Inferior parietal cortex (tissue), 1 donor: ENCODE measurements around the gene SP9.

Source experiments
- DNase-seq: peaks from one replicate; pipeline ENCODE4 v3.0.0-alpha.2; 2016; ENCODE audit errors: extremely low spot score

SP9 gene

DNA sequence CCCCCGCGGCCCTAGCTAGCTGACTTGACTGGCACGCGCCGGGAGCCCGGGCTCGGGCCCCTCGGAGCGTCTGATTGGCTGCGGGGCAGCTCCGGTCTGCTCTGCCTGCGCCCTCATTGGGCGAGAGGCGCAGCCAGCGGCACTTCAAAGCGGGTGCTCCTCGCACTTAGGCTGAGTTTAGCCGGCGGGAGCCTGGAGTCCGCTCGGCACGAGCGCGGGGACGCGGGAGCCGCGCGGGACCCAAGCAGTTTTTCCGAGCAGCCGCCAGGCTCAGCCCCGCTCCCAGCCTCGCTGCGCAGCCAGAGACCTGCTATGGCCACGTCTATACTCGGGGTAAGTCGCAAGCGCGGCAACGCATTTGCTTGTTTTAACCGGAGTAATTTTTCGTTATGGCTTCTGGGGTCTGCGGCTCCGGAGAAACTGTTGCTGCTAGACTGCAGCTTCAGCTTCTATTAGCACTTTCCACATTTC is at the start of gene SP9:
TSS of gene SP9 (plus strand) at position 174 of the 471 bp plus-strand sequence. CDS start at position 313, 139 bp downstream.
- DNase-seq: no peak

DNA sequence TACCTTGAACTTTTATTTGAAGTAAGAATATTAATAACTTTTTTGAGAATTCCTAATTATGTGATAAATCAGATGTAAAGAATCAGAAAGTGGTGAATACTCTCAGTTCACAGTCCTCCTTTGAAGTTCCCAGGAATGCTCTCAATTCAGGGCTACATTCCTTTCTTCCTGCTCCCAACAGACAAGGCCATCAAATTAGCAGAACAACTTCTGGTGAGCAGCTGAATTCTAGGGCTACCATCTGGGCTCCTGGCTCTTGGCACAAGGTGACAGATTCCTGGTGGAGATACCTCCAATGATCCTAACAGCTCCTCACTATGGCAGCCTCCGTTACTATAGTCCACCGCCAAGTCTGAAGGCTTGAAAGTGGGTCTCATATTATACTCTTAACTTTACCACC is 48.6 kb upstream of the SP9 start:
- no peak for DNase-seq

DNA sequence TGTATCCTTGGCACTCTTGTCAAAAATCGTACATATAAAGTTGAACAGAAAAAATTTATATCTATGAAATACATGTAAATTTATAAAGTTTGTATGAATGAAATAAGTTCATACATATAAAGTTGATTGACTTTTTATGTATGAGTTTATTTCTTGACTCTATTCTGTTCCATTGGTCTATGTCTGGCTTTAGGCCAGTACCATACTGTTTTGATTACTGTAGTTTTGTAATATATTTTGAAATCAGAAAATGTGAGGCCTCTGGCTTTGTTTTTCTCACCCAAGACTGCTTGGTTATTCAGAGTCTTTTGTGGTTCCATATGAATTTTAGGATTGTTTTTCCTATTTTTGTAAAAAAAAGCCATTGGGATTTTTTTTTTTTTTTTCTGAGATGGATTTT is 41.8 kb upstream of the SP9 start:
- no peak for DNase-seq

GRCh38 chr2:174300114-174300513 is 34.6 kb upstream of the SP9 start:
- DNase-seq: no peak

DNA sequence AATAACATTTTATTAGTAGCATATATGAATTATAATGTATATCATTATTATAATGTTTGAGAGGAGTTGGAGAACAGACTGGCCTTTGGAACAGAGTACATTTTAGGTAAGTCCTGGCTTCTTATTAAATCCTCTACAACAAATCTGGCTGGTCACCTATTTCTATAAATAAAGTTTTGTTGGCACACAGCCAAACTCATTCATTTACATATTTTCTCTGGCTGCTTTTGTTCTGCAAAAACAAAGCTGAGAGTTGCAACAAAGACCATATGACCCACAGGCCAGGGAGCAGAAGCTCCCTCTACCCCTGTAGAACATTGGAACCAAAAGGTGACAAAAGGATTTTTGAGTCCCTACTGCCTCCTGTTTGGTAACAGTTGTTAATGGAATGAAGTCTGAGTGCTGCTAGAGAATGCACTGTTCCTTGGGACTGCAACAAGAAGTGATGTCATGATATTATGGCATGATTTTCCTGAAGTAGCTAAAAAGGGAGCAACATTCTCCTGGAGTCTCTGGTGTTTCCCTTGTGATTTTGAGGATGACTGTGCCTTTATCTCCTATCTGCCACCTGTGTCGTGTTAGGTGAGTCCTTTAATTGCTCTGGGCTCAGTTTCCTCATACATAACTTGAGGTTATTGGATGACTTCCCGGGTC is 22.0 kb upstream of the SP9 start:
- DNase-seq: no peak

GRCh38 chr2:174322149-174322548 is 12.6 kb upstream of the SP9 start:
- no peak for DNase-seq

DNA sequence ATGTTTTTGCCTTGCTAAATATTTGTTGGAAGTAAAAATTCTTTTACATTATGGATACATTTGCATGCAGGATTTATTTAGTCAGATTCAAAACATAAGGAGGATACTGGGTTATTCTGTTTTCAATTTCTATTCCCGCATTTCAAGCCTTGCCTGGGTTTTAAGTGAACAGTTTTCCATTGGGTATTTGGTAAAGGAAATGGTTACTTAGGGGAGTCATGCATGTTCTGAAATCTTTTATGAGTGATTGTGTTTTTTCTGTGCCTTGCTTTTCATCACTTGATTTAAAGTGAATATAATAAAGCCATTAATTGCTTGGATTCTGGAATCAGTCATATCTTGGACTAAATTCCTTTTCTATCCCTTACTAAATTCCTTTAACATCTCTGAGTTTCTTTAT is 12.0 kb upstream of the SP9 start:
- no peak for DNase-seq

GRCh38 chr2:174324530-174324929 is 10.2 kb upstream of the SP9 start:
- DNase-seq: no peak

DNA sequence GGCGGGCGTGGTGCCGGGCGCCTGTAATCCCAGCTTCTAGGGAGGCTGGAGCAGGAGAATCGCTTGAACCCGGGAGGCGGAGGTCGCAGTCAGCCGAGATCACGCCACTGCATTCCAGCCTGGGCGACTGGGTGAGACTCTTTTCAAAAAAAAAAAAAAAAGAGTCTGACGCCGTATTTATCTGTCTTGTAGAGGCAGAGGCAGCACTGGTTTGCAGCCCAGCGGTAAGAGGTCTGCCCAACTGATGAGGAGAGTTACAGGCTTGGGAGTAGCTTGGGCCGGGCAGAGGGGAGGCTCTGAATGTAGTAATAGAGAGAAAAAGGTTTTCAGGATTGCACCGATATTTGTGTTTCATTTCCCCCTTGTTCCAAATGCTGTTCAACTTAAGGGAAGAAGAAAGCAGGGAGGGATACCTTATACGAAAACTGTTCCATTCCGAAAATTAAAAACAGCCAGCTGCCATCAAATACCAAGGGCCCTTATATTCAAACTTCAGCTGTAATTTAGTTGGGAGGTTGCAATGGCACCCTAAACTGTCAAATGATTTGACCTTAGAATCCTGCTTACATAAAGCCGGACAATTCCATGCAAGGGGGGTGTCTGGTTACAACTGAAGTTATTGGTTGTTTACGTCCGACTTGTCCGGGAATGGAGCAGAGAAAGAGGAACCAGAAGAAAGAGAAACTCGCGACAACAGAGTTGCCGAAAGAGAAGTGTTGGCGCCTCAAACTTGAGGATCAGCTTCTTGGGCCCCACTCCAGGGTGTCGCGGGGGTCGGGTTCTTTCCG is 9.2 kb upstream of the SP9 start:
- no peak for DNase-seq

DNA sequence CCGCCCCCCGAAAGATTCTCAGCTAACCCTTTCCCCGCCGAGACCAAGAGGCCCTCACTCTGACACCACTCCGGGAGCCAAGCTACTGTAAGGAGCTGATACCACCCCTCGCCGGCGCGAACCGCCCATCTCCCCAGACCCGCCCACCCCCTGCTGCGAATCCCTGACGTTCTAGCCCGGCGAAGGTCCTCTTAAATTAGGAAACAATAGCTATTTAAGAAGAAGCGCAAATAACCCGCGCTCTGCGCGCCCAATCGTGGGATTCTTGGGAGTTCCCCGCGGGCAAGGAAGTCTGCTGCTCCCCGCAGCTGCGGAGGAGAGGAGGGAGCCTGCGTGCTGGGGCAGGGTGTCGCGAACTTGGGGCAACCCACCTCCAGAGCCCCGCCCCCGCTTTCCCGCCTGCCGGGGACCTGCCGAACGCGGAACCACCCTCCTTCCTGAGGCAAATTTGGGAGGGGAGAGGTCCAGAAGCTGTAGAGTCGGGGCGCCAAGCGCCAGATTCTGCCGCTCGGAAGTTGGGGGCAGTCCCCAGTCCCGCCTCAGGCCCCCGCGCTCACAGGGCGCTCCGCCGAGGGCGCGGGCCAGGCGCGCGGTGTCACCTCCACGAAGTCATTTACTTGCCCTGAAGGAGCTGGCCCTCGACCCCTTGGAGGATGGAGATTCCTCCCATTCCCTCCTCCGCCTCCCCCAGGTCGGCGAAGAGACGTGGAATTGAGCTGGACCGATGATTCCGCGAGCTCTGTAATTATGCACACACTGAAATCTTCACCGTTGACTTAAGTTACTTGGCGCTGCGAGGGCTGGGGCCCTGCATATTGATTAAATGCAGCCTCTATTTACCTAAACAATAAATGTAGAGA is 8.4 kb upstream of the SP9 start:
- no peak for DNase-seq

DNA sequence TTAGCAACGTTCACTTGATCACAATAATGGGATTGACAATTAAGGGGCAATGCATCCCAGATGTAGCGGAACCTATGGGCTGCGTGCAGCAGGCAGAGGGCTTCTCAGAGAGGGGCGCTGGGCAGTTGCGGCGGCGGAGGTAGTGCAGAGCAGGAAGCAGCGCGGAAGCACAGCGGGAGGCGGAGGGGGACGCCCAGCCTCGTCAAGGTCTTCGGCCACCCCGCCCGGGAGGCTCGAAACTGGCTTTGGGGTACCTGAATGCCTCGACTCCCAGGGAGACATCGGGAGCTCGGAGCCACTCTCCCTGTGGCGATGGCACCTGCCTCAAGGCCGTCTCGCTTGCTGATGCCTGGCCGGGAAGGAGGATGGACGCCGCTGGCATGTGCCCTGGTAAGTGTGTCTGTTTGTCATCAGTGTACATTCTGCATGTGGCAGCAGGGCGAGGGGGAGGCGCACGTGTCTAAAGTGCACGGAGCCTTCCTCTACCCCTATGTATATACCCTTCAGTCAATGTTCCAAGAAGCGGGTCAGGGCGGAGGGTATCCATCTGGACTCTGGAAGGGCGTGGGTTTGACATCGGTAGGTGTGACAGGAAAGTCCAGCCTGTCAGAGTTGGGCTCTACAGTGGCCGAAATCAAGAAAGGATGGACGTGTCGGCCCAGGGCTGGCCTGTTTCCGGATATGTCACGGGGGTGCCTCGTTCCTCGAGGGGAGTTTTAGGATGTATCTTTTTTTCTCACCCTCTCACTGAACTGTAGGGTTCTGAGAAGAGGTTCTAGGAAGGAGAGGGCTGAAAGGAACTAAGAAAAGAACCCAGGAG is 7.5 kb upstream of the SP9 start:
- no peak for DNase-seq

DNA sequence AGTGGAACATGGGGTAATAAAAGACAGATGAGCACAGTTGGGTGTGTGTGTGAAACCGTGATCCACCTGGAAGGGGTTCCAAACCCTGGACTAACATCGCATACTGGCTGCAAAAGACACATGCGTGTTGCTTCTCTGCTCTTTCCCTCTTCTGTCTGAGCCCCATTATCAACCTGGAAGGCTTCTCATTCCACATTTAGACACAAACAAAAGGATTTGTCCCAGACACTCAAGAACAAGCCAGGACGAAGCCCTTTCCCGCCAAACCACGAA is 7.0 kb upstream of the SP9 start:
- DNase-seq: no peak

DNA sequence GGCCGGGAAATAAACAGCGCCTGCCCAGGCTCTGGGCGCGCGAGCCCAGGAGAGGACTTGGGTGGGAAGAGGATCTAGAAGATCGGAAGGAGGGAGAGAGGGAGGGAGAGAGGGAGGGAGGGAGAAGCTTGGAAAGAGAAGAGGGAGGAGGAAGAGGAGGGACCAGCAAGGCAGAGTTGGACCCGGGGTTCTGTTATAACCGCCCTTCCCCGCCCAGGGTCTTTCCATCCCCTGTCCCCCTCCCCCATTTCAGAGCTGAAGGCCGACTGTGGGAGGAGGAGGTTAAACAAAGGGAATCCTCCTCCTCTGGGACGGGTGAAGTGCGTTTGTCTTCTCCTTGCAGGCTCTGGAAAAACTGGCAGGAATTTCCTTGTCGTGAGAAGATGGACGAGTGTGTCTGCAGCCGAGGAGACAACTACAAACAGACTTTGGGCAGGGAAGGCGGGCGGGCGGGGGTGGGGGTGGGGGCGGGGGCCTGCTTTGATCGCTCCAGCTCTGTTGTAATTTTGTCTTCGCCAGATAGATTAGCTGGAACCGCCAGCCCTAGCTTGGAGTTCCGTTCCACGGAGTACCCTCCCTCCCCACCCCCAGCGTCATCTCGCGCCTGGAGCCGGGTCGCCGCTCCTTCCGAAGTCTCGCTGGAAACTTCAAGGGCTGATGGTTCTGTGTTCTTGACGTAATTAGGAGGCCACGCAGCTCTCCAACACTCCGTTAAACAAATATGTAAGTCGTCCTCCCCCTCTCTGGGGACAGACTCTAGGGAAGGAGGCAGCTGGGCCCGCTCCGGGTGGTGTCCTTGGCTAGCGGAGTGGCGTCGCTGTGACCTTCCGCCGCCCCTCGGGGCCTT is 6.4 kb upstream of the SP9 start:
- DNase-seq: no peak

DNA sequence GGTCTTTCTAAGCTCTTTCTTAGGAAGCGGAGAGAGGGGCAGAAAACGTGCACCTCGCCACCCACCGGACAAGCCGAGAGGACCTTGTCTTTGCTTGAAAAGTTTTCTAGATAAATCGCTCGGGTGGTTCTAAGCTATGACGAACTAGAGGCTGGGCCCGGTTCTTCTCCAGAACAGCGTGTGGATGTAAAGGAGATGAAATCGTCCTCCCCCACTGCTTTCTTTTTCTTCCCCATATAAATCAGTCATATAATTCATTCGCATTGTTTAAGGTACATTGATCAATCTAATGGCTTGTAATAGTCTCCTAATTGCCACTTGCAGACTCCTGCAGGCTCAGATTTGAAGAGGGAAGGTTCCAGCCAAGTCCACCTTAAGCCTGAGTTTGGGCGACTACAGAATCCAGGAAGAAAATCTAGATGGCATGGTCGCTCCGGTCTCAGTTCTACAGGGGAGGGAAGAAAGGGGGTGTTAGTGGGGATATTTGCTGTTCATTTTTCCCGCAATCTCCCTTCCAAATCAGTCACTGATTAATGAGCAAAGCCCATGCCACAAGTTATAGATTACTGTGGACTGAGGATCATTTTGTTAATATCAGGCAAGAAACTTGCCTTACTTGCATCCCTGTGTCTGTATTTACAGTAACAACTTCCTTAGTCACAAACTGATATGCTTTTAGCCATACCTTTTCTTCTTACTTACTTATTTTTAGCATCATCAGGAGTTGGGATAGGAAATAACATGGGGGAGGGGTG is 5.6 kb upstream of the SP9 start:
- no peak for DNase-seq

GRCh38 chr2:174330945-174331594 is 3.7 kb upstream of the SP9 start:
- DNase-seq: no peak

GRCh38 chr2:174331595-174332216 is 3.0 kb upstream of the SP9 start:
- no peak for DNase-seq

- no peak for DNase-seq
These were observed 2.4 kb upstream of the SP9 start for GRCh38 chr2:174332217-174332963.

GRCh38 chr2:174333017-174333371 is 1.8 kb upstream of the SP9 start:
- no peak for DNase-seq
